ENCODE measurements around the gene ALDH3B2.
A peak's percentile ranks its signal among the peaks of the same experiment; 100 is the strongest.
"Not testable (repeated sequence)": the region's sequence is repeated elsewhere in the genome, so short reads cannot be mapped to it uniquely, and the experiment has no call there.

ALDH3B2 gene

GRCh38 chr11:67674442-67674871, at the start of gene ALDH3B2:
TSS of gene ALDH3B2 (minus strand) at chr11:67674623. CDS start at chr11:67666935, 7,688 bp downstream.
- no peak for DNase-seq (ENCODE audit: low read depth in 2 of 2)

GRCh38 chr11:67723036-67723435, 48.6 kb upstream of the ALDH3B2 start:
- DNase-seq (ENCODE audit: low read depth in 2 of 2), result not testable (repeated sequence)

DNA sequence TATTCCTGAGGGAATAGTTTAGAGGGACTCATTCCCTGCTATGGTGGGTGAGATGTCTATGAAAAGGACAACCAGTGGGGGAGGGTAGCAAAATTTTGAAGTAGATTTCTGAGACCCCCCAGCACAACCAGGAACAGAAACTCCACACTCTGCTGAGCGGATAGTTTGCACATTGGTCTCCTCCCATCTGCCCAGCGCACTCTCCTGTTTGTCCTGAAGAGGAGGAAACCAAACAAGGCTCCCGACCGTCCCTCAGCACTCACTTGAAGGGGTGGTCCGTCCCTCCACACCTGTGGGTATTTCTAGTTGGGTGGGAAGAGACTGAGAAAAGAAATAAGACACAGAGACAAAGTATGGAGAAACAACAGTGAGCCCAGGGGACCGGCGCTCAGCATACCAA, 41.8 kb upstream of the ALDH3B2 start:
- DNase-seq (ENCODE audit: low read depth in 2 of 2), result not testable (repeated sequence)

- DNase-seq (ENCODE audit: low read depth in 2 of 2), result not testable (repeated sequence)
Measured at GRCh38 chr11:67715801-67716200, 41.4 kb upstream of the ALDH3B2 start.

DNA sequence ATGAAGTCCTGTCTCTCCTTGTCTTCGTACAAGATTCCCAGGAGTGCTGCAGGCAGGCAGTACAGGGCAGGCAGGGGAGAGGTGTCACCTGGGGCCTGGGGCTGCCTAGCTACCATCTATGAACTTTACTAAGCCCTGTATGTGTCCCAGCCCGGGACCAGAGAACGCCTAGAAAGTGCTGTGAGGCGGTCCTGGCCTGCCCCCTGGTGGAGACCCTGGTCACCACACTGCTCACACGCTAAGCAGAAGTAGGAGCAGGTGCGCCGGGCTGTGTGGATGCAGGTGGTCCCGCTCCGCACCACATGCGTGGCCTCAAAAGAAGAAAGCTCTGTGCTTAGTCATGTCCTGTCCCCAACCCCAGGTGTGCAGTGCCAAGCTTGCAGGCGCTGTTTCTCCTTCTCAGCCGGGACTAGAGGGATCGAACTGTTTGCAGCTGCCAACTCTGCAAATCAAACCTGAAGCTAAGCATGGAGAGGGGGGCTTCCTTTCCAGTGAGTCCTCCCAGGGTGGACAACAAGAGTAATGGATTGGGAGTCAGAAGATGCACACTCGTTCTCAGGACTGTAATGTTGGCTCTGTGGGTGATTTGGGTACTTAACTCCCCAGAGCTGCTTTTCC, 39.6 kb upstream of the ALDH3B2 start:
- DNase-seq (ENCODE audit: low read depth in 2 of 2), result peak; percentile 19 to 51

DNA sequence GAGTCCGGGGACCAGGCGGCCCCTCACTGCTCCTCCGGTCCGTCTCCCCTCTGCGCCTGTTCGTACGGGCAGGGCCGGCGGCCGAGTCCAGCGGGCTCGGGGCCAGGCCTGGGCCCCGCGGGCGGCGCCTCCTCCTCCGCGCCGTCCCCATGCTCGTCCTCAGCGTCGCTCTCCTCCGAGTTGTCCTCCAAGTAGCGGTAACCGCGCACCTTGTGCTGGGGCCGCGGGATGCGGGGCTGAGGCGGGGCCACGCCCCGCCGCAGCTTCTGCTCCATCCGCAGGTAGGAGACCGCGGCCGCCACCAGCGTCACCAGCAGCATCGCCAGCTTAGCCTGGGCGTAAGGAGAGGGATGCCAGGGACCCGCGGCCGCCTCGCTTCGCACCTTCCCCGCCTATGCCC, 37.3 kb upstream of the ALDH3B2 start:
- DNase-seq (ENCODE audit: low read depth in 2 of 2), result not testable (repeated sequence)

GRCh38 chr11:67711212-67711611, 36.8 kb upstream of the ALDH3B2 start:
- DNase-seq (ENCODE audit: low read depth in 2 of 2), result not testable (repeated sequence)

DNA sequence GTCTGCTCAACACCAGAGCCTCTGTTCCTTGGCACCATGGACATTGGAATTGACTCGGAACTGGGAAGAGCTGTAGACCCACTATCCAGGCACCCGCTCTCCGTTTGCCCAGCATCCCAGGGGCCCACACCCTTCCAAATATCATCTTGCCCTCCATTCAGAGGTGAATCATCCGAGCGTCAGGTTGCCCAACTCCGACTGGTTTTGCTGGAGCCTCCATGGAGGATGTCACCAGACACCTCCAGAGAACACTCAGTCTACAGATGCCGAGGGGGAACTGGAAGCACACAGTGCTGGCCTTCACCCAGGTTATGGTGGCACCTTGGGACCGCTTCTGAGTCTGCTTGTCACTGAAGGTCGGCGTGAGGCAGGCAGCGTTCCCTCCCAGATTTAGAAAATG, 35.4 kb upstream of the ALDH3B2 start:
- DNase-seq (ENCODE audit: low read depth in 2 of 2), result not testable (repeated sequence)

DNA sequence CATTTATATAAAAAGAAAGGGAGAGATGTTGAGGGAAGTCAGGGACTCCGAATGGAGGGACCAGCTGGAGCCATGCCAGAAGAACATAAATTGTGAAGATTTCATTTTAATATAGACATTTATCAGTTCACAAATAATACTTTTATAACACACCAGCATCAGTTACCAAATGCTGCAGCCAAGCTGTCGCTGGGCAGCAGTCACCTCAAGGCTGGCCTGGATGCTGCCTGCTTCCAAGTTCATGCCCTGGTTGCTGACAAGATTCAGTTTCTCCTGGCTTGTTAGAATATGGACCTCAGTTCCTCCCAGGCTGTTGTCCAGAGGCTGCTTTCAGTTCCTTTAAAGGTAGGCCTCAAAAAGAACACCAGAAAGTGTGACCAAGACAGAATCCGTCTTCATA, 30.8 kb upstream of the ALDH3B2 start:
- no peak for DNase-seq (ENCODE audit: low read depth in 2 of 2)

DNA sequence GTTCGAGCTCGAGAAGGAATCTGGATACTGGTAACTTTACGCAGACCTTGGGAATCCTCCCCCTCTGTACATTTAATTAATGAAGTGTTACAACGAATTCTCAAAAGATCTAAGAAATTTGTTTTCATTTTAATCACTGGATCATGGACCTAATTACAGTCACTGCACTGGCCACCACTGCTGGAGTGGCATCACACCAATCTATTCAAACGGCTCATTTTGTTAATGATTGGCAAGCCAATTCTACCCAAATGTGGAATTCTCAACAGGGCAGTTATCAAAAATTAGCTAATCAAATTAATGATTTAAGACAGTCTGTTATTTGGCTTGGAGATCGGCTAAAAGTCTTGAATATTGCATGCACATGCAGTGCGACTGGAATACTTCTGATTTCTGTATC, 30.1 kb upstream of the ALDH3B2 start:
- no peak for DNase-seq (ENCODE audit: low read depth in 2 of 2)

- not testable (repeated sequence) for DNase-seq (ENCODE audit: low read depth in 2 of 2)
Measured at GRCh38 chr11:67703709-67704108, 29.3 kb upstream of the ALDH3B2 start.

GRCh38 chr11:67700548-67701262, 26.3 kb upstream of the ALDH3B2 start:
- no peak for DNase-seq (ENCODE audit: low read depth in 2 of 2)

DNA sequence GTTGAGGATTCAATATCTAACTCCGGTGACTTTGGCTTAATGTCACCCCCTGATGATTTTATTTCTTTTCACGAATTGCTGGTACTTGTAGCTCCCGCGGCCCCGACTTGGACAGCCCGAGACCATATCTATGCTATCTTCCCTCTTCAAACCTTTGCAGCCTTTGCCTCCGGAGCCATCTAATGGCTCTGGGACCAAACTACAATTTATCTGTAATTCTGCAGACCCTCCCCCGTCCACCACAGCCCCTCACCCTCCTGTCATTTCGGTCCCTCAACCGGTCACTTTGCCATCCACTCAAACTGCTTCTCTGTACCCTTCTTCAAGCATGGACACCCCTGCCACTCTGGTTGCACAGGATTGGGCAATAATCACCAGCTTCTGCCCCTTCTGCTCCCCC, 25.7 kb upstream of the ALDH3B2 start:
- DNase-seq (ENCODE audit: low read depth in 2 of 2), result no peak

DNA sequence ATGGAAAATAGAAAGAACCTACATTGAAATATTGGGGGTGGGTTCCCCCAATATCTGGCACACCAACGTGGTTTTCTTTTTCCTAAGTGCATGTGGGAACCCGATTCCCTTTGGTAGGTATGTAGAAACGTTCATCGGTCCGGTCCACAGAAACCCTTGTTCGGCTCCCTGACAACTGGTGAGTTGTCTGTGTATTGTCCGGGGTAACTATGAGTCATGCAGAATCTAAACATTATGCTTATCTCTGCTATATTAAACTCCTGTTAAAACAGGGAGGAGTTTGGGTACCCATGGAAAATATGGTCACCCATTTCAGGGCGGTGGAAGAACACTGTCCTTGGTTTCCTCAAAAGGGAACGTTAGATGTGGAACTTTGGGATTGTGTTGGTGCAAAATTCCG, 25.1 kb upstream of the ALDH3B2 start:
- no peak for DNase-seq (ENCODE audit: low read depth in 2 of 2)

- DNase-seq (ENCODE audit: low read depth in 2 of 2), result peak; percentile 6 to 17
Measured at GRCh38 chr11:67698247-67698646, 23.8 kb upstream of the ALDH3B2 start.

DNA sequence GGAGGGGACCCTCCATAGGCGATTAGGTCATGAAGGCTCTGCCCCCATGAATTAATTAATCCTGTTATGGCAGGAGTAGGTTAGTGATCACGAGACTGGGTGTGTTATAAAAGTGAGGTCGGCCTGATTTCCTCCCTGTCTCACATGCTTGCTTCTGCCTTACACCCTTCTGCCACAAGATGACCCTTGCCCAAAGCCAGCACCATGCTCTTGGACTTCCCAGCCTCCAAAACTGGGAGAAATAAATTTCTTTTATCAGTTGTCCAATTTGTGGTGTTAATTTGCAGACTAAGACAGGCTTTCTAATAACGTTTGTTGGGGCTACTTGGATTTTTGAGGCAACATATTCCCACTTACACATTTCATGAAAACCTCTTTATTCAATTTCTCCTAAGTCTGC, 23.4 kb upstream of the ALDH3B2 start:
- DNase-seq (ENCODE audit: low read depth in 2 of 2), result no peak

GRCh38 chr11:67696998-67697397, 22.6 kb upstream of the ALDH3B2 start:
- DNase-seq (ENCODE audit: low read depth in 2 of 2), result no peak

DNA sequence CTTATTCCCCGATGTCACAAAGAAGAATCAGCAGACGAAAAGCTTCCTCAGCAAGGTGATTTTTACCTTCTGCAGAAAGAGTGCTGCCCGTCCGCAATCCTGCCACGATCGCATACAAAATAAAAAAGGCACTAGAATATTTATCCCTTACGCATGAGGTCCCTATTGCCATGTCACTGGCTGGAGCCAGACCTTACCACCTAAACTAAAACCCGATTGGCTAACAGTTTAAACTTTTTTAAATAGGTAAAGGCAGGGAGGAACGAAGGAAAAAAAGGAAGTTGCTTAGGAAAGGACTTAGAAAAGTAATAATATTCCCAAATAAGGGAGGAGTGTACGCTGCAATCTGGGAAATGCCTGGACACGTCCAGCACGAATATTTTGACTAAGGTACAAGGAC, 21.2 kb upstream of the ALDH3B2 start:
- no peak for DNase-seq (ENCODE audit: low read depth in 2 of 2)

DNA sequence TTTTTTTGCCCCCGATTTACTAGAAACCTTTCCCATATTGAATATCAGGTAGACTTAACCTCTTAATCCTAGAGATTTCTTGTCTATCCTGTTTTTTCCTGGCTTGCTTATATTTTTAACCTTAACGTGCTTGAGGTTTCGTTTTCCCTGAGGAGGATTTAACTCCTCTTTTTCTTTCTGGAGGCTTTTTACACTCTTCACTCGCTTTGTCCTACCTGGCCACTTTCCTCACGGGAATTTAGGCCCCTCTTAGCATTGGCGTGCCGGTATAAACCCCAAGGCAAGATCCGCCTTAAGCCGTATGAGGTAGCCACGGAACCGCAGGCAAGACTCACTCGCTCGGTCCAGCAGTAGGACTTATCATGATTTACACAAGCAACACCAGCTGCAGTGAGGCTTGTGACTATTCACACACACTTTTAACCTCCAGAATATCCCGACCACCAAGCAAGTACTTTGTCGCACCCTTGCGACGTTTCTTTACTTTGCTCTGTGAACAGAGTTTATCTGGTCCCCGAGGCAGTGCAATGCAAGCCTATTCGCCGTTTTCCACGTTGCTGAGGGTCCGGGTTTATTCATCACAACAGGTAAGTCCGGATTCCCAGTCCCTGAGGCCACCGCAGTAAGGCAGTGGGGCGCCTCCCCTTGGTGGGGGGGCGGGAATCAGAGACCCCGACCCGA, 20.6 kb upstream of the ALDH3B2 start:
- DNase-seq (ENCODE audit: low read depth in 2 of 2), result no peak

- DNase-seq (ENCODE audit: low read depth in 2 of 2), result no peak
Measured at GRCh38 chr11:67691149-67691548, 16.7 kb upstream of the ALDH3B2 start.

DNA sequence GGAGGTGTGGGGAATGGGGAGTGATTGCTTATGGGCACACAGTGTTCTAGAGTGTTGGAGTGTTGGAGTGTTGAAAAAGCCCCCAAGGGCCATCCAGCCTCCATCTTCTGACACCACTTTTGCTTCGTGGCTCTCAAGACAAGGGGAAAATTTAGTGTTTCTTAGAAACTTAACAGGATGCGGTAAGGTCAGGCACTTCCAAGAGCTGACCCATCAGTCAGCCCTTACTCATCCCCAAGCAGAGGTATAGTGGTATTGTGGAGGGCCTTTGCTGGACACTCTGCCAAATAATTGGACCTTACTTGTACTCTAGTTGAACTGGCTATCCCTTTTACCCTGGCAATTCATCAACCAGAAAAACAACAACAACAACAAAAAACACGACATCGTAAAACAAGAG, 14.8 kb upstream of the ALDH3B2 start:
- no peak for DNase-seq (ENCODE audit: low read depth in 2 of 2)

- DNase-seq (ENCODE audit: low read depth in 2 of 2), result no peak
Measured at GRCh38 chr11:67687986-67688385, 13.6 kb upstream of the ALDH3B2 start.

Data from stimulated activated CD4-positive, alpha-beta T cell treated with anti-CD3 and anti-CD28 coated beads, Interleukin-4, amount 100 ng/mL, for 48 hours (primary cell).